Large intestine (tissue), 3 donors: ENCODE measurements around the gene AK5. TPM values are rescaled to one million over a fixed set of nuclear protein-coding genes. Genes with fewer than 3 reads are reported as not detected.
"Not testable (repeated sequence)": the region's sequence is repeated elsewhere in the genome, so short reads cannot be mapped to it uniquely, and the experiment has no call there.

Experiments
- DNase-seq, 2 donors: peaks; one replicate each; pipeline versions ENCODE4 v3.0.0 to v3.0.0-alpha.2; 2013
- H3K27ac ChIP-seq: one replicate; pipeline ENCODE4 v1.5.1; 2013; ENCODE audit warnings: low read length
- H3K27me3 ChIP-seq: 2 replicates; pipeline ENCODE4 v1.6.1; 2013; ENCODE audit warnings: low read length; ENCODE audit not compliant: control insufficient read depth, insufficient read depth
- H3K36me3 ChIP-seq: 2 replicates; pipeline ENCODE4 v1.6.1; 2013; ENCODE audit warnings: low read length; ENCODE audit not compliant: control insufficient read depth, insufficient read depth
- H3K4me1 ChIP-seq: one replicate; pipeline ENCODE4 v1.6.1; 2013; ENCODE audit warnings: low read length; ENCODE audit not compliant: control insufficient read depth, insufficient read depth
- H3K4me3 ChIP-seq: one replicate; pipeline ENCODE4 v1.5.1; 2013; ENCODE audit warnings: low read length
- H3K9me3 ChIP-seq: one replicate; pipeline ENCODE4 v1.6.1; 2013; ENCODE audit warnings: mild to moderate bottlenecking, low read depth, low read length, moderate library complexity; ENCODE audit not compliant: control insufficient read depth
- WGBS: methylation state at CpG from one replicate; pipeline ENCODE4 v1.1.5; 2013; ENCODE audit warnings: low lambda C conversion rate; ENCODE audit not compliant: insufficient coverage; 5-methylcytosine and 5-hydroxymethylcytosine counted together
- polyA plus RNA-seq: library from polyadenylated mRNA; unstranded; fragments of 120-200 nt; gene quantifications from one replicate; pipeline ENCODE4 v1.2.1, GENCODE V29; 2013

AK5 gene
- polyA plus RNA-seq, 1 donor = 4.2 TPM

GRCh38 chr1:77395051-77395450, 113.2 kb downstream of the AK5 start:
- H3K36me3 ChIP-seq = no peaks in the 10 kb centered on the region
- DNase-seq = no peak
- H3K4me1 ChIP-seq = no peaks in the 10 kb centered on the region
- H3K27ac ChIP-seq = no peak overlapping the region
- H3K9me3 ChIP-seq = no peaks in the 10 kb centered on the region
- no peak overlapping the region for H3K4me3 ChIP-seq
- H3K27me3 ChIP-seq = no peaks in the 10 kb centered on the region

GRCh38 chr1:77398152-77398551, 116.3 kb downstream of the AK5 start:
- WGBS = no CpG with 5 or more reads among the region's 3 CpGs
- no peaks in the 10 kb centered on the region for H3K27me3 ChIP-seq
- H3K4me3 ChIP-seq = no peak overlapping the region
- H3K27ac ChIP-seq = no peak overlapping the region
- H3K4me1 ChIP-seq = no peaks in the 10 kb centered on the region
- H3K9me3 ChIP-seq = no peaks in the 10 kb centered on the region
- no peaks in the 10 kb centered on the region for H3K36me3 ChIP-seq
- DNase-seq = no peak

DNA sequence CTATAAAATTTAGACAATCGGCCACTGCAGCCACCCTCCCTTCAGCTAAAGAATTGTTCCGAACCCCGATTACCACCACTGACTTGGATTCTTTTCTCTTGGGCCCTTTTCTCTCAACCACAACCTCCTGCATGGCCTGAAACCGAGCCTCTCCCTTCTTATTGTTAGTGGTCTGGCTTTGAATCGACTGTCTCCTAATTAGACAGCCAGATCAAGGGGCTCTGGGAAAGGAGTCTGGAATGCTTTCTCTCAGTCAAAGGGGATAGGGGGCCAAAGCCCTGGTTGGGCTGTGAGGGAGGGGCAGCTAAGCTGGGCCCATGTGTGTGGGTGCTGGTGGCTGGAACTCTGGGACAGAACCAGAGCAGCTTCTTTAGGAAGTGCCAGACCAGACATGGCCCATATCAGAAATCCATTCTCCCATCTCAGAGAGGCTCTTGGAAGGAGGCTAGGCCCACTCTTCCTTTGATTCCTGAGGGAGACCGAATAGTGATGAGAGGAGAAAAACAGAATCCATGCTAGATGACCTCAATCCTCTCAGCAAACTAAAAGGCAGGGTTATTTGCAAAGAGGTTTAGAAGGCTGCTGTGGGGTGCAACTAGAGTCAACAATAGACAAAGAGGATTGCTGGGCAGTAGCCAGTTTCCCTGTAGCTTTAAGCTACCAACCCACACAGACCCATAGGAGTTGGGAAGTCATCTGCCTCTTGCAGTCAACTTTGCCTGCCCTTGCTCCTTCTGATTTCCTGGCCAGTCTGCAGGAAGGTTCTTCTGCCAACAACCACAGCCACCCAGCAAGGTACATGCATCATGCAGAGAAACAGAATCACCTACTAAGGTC, 117.6 kb downstream of the AK5 start:
- Histone ChIP-seq H3K27ac (no peak overlapping the region), H3K36me3 (no peaks in the 10 kb centered on the region), H3K4me1 (no peaks in the 10 kb centered on the region), H3K9me3 (no peaks in the 10 kb centered on the region), H3K4me3 (no peak overlapping the region), H3K27me3 (no peaks in the 10 kb centered on the region)
- WGBS = no CpG with 5 or more reads among the region's 6 CpGs
- DNase-seq = no peak

GRCh38 chr1:77400781-77401180, 119.0 kb downstream of the AK5 start:
- H3K27ac ChIP-seq = no peak overlapping the region
- H3K9me3 ChIP-seq = no peaks in the 10 kb centered on the region
- WGBS = no CpG with 5 or more reads among the region's 2 CpGs

DNA sequence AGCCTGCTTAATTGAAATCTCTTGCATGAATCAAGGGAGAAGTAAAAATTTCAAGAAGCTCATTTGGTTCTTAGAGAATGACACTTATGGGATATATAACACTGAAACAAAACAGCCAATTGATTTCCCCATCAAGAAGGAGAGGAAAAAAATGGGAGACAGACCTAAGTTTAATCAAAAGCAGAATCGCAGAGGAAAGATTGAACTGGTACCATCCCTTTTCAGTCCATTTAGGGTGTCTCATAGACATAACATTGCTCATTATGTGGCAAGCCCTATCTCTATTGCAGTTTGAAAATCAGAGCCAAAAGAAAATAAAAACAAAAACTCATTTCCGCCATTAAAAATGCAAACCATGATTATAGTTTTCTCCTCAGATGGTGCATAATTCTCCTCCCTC, 119.6 kb downstream of the AK5 start:
- WGBS = 100% methylated on average over 1 of the region's 2 CpGs
- H3K9me3 ChIP-seq = no peaks in the 10 kb centered on the region
- no peaks in the 10 kb centered on the region for H3K4me1 ChIP-seq
- no peak overlapping the region for H3K27ac ChIP-seq
- no peak for DNase-seq
- H3K4me3 ChIP-seq = no peak overlapping the region
- H3K36me3 ChIP-seq = no peaks in the 10 kb centered on the region
- no peaks in the 10 kb centered on the region for H3K27me3 ChIP-seq

More at GRCh38 chr1:77400781-77401180, 119.0 kb downstream of the AK5 start:
- H3K36me3 ChIP-seq = no peaks in the 10 kb centered on the region
- H3K4me3 ChIP-seq = no peak overlapping the region
- no peaks in the 10 kb centered on the region for H3K27me3 ChIP-seq
- no peak for DNase-seq
- H3K4me1 ChIP-seq = no peaks in the 10 kb centered on the region

DNA sequence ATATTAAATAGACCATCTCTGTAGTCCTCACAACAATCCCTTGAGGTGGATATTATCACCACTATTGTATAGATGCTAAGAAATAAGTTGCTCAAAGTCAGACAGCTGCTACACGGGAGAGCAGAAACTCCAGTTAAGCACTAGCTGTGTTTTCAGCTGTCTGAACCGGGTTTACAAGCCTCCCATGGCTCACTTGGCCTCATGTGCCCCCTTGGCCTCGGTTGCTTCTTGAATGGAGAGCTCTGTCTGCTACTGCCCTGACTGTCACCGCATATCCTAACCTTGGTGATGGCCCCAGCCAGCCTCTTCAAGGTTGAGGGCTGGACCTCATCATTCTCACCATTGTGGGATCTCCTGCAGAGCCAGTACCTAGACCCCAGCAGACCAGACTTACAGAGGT, 123.4 kb downstream of the AK5 start:
- no peaks in the 10 kb centered on the region for H3K27me3 ChIP-seq
- no peaks in the 10 kb centered on the region for H3K4me1 ChIP-seq
- H3K27ac ChIP-seq = no peak overlapping the region
- DNase-seq = no peak
- H3K9me3 ChIP-seq = no peaks in the 10 kb centered on the region
- H3K4me3 ChIP-seq = no peak overlapping the region
- no CpG with 5 or more reads among the region's 4 CpGs for WGBS
- H3K36me3 ChIP-seq = no peaks in the 10 kb centered on the region

DNA sequence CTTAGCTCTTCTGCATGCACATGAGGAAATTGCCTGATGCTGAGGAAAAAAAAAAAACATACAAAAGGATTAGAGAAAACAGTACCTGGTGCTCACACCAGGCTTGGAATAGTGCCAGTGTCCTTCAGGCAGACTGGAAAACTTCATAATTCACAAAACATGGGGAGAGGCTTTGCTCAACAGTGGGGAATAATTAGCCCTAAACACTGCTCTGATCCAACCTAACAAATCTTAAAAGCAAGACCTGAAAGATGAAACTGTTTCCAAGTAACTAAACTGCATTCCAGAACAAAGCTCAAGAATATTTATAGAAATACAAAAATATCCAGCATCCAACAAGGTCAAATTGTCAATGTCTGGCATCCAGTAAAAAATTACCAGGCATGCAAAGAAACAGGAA, 124.8 kb downstream of the AK5 start:
- Histone ChIP-seq H3K27ac (no peak overlapping the region), H3K9me3 (no peaks in the 10 kb centered on the region), H3K4me1 (no peaks in the 10 kb centered on the region), H3K27me3 (no peaks in the 10 kb centered on the region), H3K4me3 (no peak overlapping the region), H3K36me3 (no peaks in the 10 kb centered on the region)
- no peak for DNase-seq

DNA sequence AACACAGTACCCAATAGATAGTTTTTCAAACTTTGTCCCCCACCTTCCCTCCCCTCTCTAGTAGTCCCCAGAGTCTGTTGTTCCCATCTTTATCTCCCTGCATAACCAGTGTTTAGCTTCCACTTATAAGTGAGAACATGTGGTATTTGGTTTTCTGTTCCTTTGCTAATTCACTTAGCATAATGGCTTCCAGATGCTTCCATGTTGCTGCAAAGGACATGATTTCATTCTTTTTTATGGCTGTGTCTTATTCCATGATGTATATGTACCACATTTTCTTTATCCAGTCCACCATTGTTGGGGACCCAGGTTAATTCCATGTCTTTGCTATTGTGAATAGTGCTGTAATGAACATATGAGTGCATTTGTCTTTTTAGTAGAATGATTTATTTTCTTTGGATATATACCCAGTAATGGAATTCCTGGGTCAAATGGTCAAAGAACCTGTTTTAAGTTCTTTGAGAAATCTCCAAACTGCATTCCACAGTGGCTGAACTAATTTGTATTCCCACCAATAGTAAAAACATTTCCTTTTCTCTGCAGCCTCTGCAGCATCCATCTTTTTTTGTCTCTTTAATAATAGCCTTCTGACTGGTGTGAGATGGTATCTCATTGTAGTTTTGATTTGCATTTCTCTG, 126.0 kb downstream of the AK5 start:
- no peaks in the 10 kb centered on the region for H3K36me3 ChIP-seq
- DNase-seq = no peak
- no peak overlapping the region for H3K4me3 ChIP-seq
- no peaks in the 10 kb centered on the region for H3K27me3 ChIP-seq
- no peaks in the 10 kb centered on the region for H3K9me3 ChIP-seq
- H3K4me1 ChIP-seq = no peaks in the 10 kb centered on the region
- no peak overlapping the region for H3K27ac ChIP-seq

- H3K4me3 ChIP-seq, H3K4me1 ChIP-seq, H3K27ac ChIP-seq, DNase-seq, H3K9me3 ChIP-seq, H3K36me3 ChIP-seq, H3K27me3 ChIP-seq: not testable (repeated sequence)
- 100% methylated on average over 1 of the region's 4 CpGs for WGBS
Measured at GRCh38 chr1:77408933-77409332, 127.1 kb downstream of the AK5 start.

DNA sequence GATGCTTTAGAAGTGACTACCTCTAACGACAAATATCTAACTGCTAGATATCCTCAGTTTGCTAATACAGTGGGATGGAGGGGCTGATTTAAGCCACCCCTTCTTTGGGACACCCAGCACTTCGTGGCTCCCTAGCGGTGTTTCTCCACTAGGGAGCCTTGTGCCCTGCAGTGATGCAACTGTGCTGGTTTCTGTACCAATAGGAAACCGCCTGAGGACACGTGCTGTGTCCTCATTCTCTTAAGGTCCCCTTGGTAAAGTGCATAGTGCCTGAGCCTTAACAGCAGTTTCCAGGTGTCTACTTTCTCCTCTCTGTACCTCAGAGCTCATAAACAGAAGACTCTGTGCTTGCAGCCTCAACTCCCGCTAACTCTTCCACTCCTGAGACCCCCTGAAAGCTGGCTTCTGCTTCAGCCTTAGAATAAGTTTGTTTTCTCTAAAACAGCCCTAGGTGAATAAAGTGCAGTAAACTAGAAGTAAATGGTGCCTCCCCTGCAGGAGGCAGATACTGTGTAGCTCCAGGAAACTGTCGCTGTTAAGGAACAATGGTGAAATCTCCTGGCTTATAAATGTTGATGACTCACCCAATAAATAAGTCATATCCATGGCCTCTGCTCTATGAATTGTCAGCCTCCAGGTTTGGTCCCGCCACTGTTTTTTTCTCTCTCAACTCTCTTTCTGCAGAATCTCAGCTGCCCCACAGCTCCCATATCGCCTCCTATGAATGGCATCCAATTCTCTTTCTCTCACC, 130.4 kb downstream of the AK5 start:
- no peak overlapping the region for H3K4me3 ChIP-seq
- H3K4me1 ChIP-seq = no peaks in the 10 kb centered on the region
- H3K27me3 ChIP-seq = no peaks in the 10 kb centered on the region
- no peaks in the 10 kb centered on the region for H3K36me3 ChIP-seq
- no peak for DNase-seq
- no peak overlapping the region for H3K27ac ChIP-seq
- no peaks in the 10 kb centered on the region for H3K9me3 ChIP-seq
- 88% methylated on average over 3 of the region's 9 CpGs for WGBS
